ENCODE results near the gene MCU. TPM values are rescaled to one million over a fixed set of nuclear protein-coding genes. Genes with fewer than 3 reads are reported as not detected.
"Not testable (repeated sequence)": the region's sequence is repeated elsewhere in the genome, so short reads cannot be mapped to it uniquely, and the experiment has no call there.

Gene MCU
- total RNA-seq, 1 donor from 2014 or later: 12.2 TPM

GRCh38 chr10:72893136-72893798 lies 201.3 kb downstream of the MCU start, which contains the start of gene OIT3:
Gene OIT3, plus strand, starts transcription at chr10:72893739. Its CDS starts 60 bp downstream, at chr10:72893799.
- intact Hi-C loops (cut with micrococcal nuclease): no loop called here

GRCh38 chr10:72895236-72895850 lies 203.4 kb downstream of the MCU start:
- intact Hi-C loops (cut with micrococcal nuclease): no loop called here

- intact Hi-C loops (cut with micrococcal nuclease): no loop called here
Observed at GRCh38 chr10:72898616-72899015, 206.7 kb downstream of the MCU start.

GRCh38 chr10:72899545-72899944 lies 207.6 kb downstream of the MCU start:
- intact Hi-C loops (cut with micrococcal nuclease): no loop called here

- intact Hi-C loops (cut with micrococcal nuclease): not testable (repeated sequence)
Observed at GRCh38 chr10:72903941-72904446, 212.1 kb downstream of the MCU start.

- intact Hi-C loops (cut with micrococcal nuclease): no loop called here
Observed at GRCh38 chr10:72904806-72905205, 212.9 kb downstream of the MCU start.

GRCh38 chr10:72906446-72906845 lies 214.5 kb downstream of the MCU start:
- intact Hi-C loops (cut with micrococcal nuclease): no loop called here

GRCh38 chr10:72910705-72911104 lies 218.8 kb downstream of the MCU start:
- intact Hi-C loops (cut with micrococcal nuclease): no loop called here

GRCh38 chr10:72911758-72912157 lies 219.8 kb downstream of the MCU start:
- intact Hi-C loops (cut with micrococcal nuclease): no loop called here

- intact Hi-C loops (cut with micrococcal nuclease): no loop called here
Observed at GRCh38 chr10:72912736-72913135, 220.8 kb downstream of the MCU start.

GRCh38 chr10:72913287-72913686 lies 221.3 kb downstream of the MCU start:
- intact Hi-C loops (cut with micrococcal nuclease): no loop called here

- intact Hi-C loops (cut with micrococcal nuclease): not testable (repeated sequence)
Observed at GRCh38 chr10:72917201-72917600, 225.3 kb downstream of the MCU start.

GRCh38 chr10:72917803-72918332 lies 225.9 kb downstream of the MCU start:
- intact Hi-C loops (cut with micrococcal nuclease): not testable (repeated sequence)

- intact Hi-C loops (cut with micrococcal nuclease): no loop called here
Observed at GRCh38 chr10:72918352-72918751, 226.4 kb downstream of the MCU start.

GRCh38 chr10:72921147-72921683 lies 229.3 kb downstream of the MCU start:
- intact Hi-C loops (cut with micrococcal nuclease): not testable (repeated sequence)

- intact Hi-C loops (cut with micrococcal nuclease): no loop called here
Observed at GRCh38 chr10:72924351-72924750, 232.4 kb downstream of the MCU start.

GRCh38 chr10:72925951-72926465 lies 234.1 kb downstream of the MCU start:
- intact Hi-C loops (cut with micrococcal nuclease): no loop called here

GRCh38 chr10:72927485-72927884 lies 235.5 kb downstream of the MCU start:
- intact Hi-C loops (cut with micrococcal nuclease): no loop called here

GRCh38 chr10:72928798-72929197 lies 236.9 kb downstream of the MCU start:
- intact Hi-C loops (cut with micrococcal nuclease): no loop called here

- intact Hi-C loops (cut with micrococcal nuclease): no loop called here
Observed at GRCh38 chr10:72930276-72930675, 238.3 kb downstream of the MCU start.

- intact Hi-C loops (cut with micrococcal nuclease): no loop called here
Observed at GRCh38 chr10:72932259-72933015, 240.5 kb downstream of the MCU start.
